Activated CD4-positive, CD25-positive, alpha-beta regulatory T cell treated with anti-CD3 and anti-CD28 coated beads, Interleukin-2, amount 50 U/mL, for 16 hours (primary cell): ENCODE data around the gene SHC3.

Experiments
- DNase-seq: peaks from one replicate; pipeline ENCODE4 v3.0.0-alpha.2; 2020; ENCODE audit warnings: low read depth, low spot score

SHC3 gene

GRCh38 chr9:88959727-88960469 lies 218.7 kb downstream of the SHC3 start:
- no peak for DNase-seq

- DNase-seq: no peak
Observed at GRCh38 chr9:88957526-88957925, 221.1 kb downstream of the SHC3 start.
